ENCODE measurements around the gene CELF4. TPM values are rescaled to one million over a fixed set of nuclear protein-coding genes. Genes with fewer than 3 reads are reported as not detected.
A peak's percentile ranks its signal among the peaks of the same experiment; 100 is the strongest.

CELF4 gene
- total and polyA plus RNA-seq, 10 of the 15 experiments (the other 5 are each of a cell fraction or from before 2014, with no cell fraction given): 0.03 to 0.32 TPM; not detected in 8

- Histone ChIP-seq H3K4me1 (ENCODE audit: control insufficient read depth, insufficient read depth, low read length) (no peaks in the 10 kb centered on the region), H2AFZ (ENCODE audit: control insufficient read depth, low read depth, low read length) (no peak overlapping the region), H3K4me2 (ENCODE audit: control insufficient read depth, insufficient read depth) (no peak overlapping the region), H3K9me3 (replicated peaks; ENCODE audit: control insufficient read depth, insufficient read depth, low read length) (no peaks in the 10 kb centered on the region), H3K27ac (ENCODE audit: control insufficient read depth, insufficient read depth) (no peak overlapping the region), H3K36me3 (ENCODE audit: control insufficient read depth in 2 of 2, insufficient read depth in 2 of 2, low read length in 1 of 2) (no peaks in the 10 kb centered on the region), H3K4me3 (no peak overlapping the region), H3K9ac (ENCODE audit: control insufficient read depth, insufficient read depth, low read length) (no peak overlapping the region), H3K79me2 (ENCODE audit: control insufficient read depth, insufficient read depth, low read length) (no peaks in the 10 kb centered on the region), H4K20me1 (ENCODE audit: control insufficient read depth, insufficient read depth) (no peaks in the 10 kb centered on the region), H3K27me3 (replicated peaks in 1 of 2; ENCODE audit: control insufficient read depth in 2 of 2, insufficient read depth in 2 of 2, low read length in 1 of 2) (no peaks in the 10 kb centered on the region; a peak in 1 of 4 replicates)
- SMC1A ChIA-PET (ENCODE audit: uncharacterized antibody, unreplicated experiment): no interaction called here
- 0% methylated on average over 3 of the region's 3 CpGs for WGBS (ENCODE audit: insufficient coverage, insufficient replicate concordance, low lambda C conversion rate, missing lambda C conversion rate)
- FAIRE-seq: no peak
- RAD21 ChIA-PET (ENCODE audit: unreplicated experiment): no interaction called here
- POLR2A ChIA-PET: no interaction called here
- BruUV-seq (replicated peaks): no TSS peak
- no peak for DNase-seq (ENCODE audit: low read depth, low spot score)
- intact Hi-C loops (cut with micrococcal nuclease; ENCODE audit: unreplicated experiment): no loop called here
- in situ Hi-C loops (cut with MboI): loop anchor here (25.0 kb wide), 1 partner anchor 365 kb away; no protein-coding TSS in a partner anchor
- TF ChIP-seq POLR2AphosphoS5 (IDR thresholded peaks at IDR 0.05; ENCODE audit: low read length): no peak
- no peak for TF ChIP-seq HCFC1 (IDR thresholded peaks at IDR 0.05; ENCODE audit: low read length)
- no peak for TF ChIP-seq MTA2 (IDR thresholded peaks at IDR 0.05; ENCODE audit: low read depth)
- ATAC-seq: no peak
- CTCF ChIA-PET: no interaction called here
Measured at GRCh38 chr18:37302519-37302918, 263.1 kb downstream of the CELF4 start.

GRCh38 chr18:37299471-37300304 is 265.9 kb downstream of the CELF4 start:
- FAIRE-seq: no peak
- no TSS peak for BruUV-seq (replicated peaks)
- POLR2A ChIA-PET: no interaction called here
- RAD21 ChIA-PET (ENCODE audit: unreplicated experiment): no interaction called here
- Histone ChIP-seq H3K9me3 (replicated peaks; ENCODE audit: control insufficient read depth, insufficient read depth, low read length) (no peaks in the 10 kb centered on the region), H3K4me3 (no peak overlapping the region), H4K20me1 (ENCODE audit: control insufficient read depth, insufficient read depth) (no peaks in the 10 kb centered on the region), H2AFZ (ENCODE audit: control insufficient read depth, low read depth, low read length) (no peak overlapping the region), H3K4me2 (ENCODE audit: control insufficient read depth, insufficient read depth) (no peak overlapping the region), H3K36me3 (ENCODE audit: control insufficient read depth in 2 of 2, insufficient read depth in 2 of 2, low read length in 1 of 2) (no peaks in the 10 kb centered on the region), H3K27ac (ENCODE audit: control insufficient read depth, insufficient read depth) (no peak overlapping the region), H3K27me3 (replicated peaks in 1 of 2; ENCODE audit: control insufficient read depth in 2 of 2, insufficient read depth in 2 of 2, low read length in 1 of 2) (no peaks in the 10 kb centered on the region), H3K79me2 (ENCODE audit: control insufficient read depth, insufficient read depth, low read length) (no peaks in the 10 kb centered on the region), H3K9ac (ENCODE audit: control insufficient read depth, insufficient read depth, low read length) (no peak overlapping the region), H3K4me1 (ENCODE audit: control insufficient read depth, insufficient read depth, low read length) (no peaks in the 10 kb centered on the region)
- peak; percentile 8 for DNase-seq (ENCODE audit: low read depth, low spot score)
- SMC1A ChIA-PET (ENCODE audit: uncharacterized antibody, unreplicated experiment): interaction anchor here (0.6 kb wide), 1 partner anchor 400 kb away, joined by 3 read pairs; no protein-coding TSS in a partner anchor
- intact Hi-C loops (cut with micrococcal nuclease; ENCODE audit: unreplicated experiment): no loop called here
- 31% methylated on average over 9 of the region's 10 CpGs for WGBS (ENCODE audit: insufficient coverage, insufficient replicate concordance, low lambda C conversion rate, missing lambda C conversion rate)
- peak; percentile 52 for ATAC-seq
- in situ Hi-C loops (cut with MboI): loop anchor here (25.0 kb wide), 1 partner anchor 362 kb away; no protein-coding TSS in a partner anchor
- CTCF ChIA-PET: no interaction called here
- TF ChIP-seq PKNOX1 (IDR thresholded peaks at IDR 0.05): no peak
- no peak for TF ChIP-seq WRNIP1 (IDR thresholded peaks at IDR 0.05; ENCODE audit: borderline replicate concordance, low read depth, low read length)
- TF ChIP-seq ZBTB11 (CRISPR knock-in tag; IDR thresholded peaks at IDR 0.05): no peak
- TF ChIP-seq NR2C1 (IDR thresholded peaks at IDR 0.05): no peak
- no peak for TF ChIP-seq FOXK2 (IDR thresholded peaks at IDR 0.05)
- TF ChIP-seq TCF3 (IDR thresholded peaks at IDR 0.05; ENCODE audit: borderline replicate concordance, insufficient read depth, low read depth, low read length): no peak
- peak; percentile 62 for TF ChIP-seq BMI1 (IDR thresholded peaks at IDR 0.05; ENCODE audit: borderline replicate concordance)

All from GM12878 (cell line).